Thoracic aorta (tissue), 2 donors: ENCODE results near the gene TEK. TPM values are rescaled to one million over a fixed set of nuclear protein-coding genes. Genes with fewer than 3 reads are reported as not detected.
A peak's percentile ranks its signal among the peaks of the same experiment; 100 is the strongest.

Experiments used
- ATAC-seq: fragments of 150-250 bp; one replicate; pipeline ENCODE4 v1.8.0; 2017; ENCODE audit warnings: low read depth; ENCODE audit not compliant: insufficient number of reproducible peaks, low FRiP score
- DNase-seq: peaks from one replicate; pipeline ENCODE4 v3.0.0-alpha.2; 2020; ENCODE audit warnings: low spot score
- H3K27ac ChIP-seq, 2 donors: fragments of 200-600 bp; sonication (generic); 1 replicate in 1 of 2; 2 replicates in 1 of 2; pipeline ENCODE4 v1.5.1; 2016; ENCODE audit warnings: mild to moderate bottlenecking in 2 of 2, moderate library complexity in 2 of 2
- H3K27me3 ChIP-seq: fragments of 200-600 bp; sonication (generic); replicated peaks from 2 replicates; pipeline ENCODE4 v1.6.0; 2016; ENCODE audit warnings: mild to moderate bottlenecking; ENCODE audit not compliant: insufficient read depth
- H3K36me3 ChIP-seq: fragments of 200-600 bp; sonication (generic); one replicate; pipeline ENCODE4 v1.5.1; 2016
- H3K4me1 ChIP-seq, 2 donors: fragments of 200-600 bp; sonication (generic); 1 replicate in 1 of 2; 2 replicates in 1 of 2; pipeline versions ENCODE4 v1.5.1 to v1.6.0; 2016; ENCODE audit warnings: low read depth in 2 of 2, mild to moderate bottlenecking in 1 of 2; ENCODE audit not compliant: control insufficient read depth in 1 of 2
- H3K4me3 ChIP-seq: fragments of 200-600 bp; sonication (generic); 2 replicates; pipeline ENCODE4 v1.5.1; 2016; ENCODE audit warnings: mild to moderate bottlenecking
- H3K9me3 ChIP-seq: fragments of 200-600 bp; sonication (generic); 2 replicates; pipeline ENCODE4 v1.5.1; 2016
- total RNA-seq, 2 donors: library from RNA; depleted of rRNA; stranded (reverse); fragments of >200 nt; gene quantifications; one replicate each; pipeline versions ENCODE4 v1.1.0 to v1.2.3, GENCODE V29; 2016
- TF ChIP-seq, protein P1 (sequence below): fragments of 200-600 bp; sonication (generic); IDR thresholded peaks from one replicate; pipeline ENCODE4 v1.5.1; 2019; ENCODE audit warnings: antibody characterized with exemption

The TEK gene
- total RNA-seq, 2 donors from 2014 or later = 8.4 to 14.9 TPM

- TF ChIP-seq, protein P1, sequence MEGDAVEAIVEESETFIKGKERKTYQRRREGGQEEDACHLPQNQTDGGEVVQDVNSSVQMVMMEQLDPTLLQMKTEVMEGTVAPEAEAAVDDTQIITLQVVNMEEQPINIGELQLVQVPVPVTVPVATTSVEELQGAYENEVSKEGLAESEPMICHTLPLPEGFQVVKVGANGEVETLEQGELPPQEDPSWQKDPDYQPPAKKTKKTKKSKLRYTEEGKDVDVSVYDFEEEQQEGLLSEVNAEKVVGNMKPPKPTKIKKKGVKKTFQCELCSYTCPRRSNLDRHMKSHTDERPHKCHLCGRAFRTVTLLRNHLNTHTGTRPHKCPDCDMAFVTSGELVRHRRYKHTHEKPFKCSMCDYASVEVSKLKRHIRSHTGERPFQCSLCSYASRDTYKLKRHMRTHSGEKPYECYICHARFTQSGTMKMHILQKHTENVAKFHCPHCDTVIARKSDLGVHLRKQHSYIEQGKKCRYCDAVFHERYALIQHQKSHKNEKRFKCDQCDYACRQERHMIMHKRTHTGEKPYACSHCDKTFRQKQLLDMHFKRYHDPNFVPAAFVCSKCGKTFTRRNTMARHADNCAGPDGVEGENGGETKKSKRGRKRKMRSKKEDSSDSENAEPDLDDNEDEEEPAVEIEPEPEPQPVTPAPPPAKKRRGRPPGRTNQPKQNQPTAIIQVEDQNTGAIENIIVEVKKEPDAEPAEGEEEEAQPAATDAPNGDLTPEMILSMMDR = no peak
- H3K9me3 ChIP-seq = no peaks in the 10 kb centered on the region
- no peaks in the 10 kb centered on the region for H3K36me3 ChIP-seq
- DNase-seq (no peak), ATAC-seq (no peak)
- H3K4me3 ChIP-seq = peak overlapping the region; percentile 11
- no peaks in the 10 kb centered on the region for H3K4me1 ChIP-seq
- H3K27ac ChIP-seq = no peak overlapping the region
- no peaks in the 10 kb centered on the region for H3K27me3 ChIP-seq
Measured at GRCh38 chr9:27109621-27110020, 596 bp downstream of the TEK start.

GRCh38 chr9:27110181-27110580 lies 1.2 kb downstream of the TEK start:
- DNase-seq (no peak), ATAC-seq (no peak)
- H3K27me3 ChIP-seq = no peaks in the 10 kb centered on the region
- H3K4me3 ChIP-seq = no peak overlapping the region
- no peak overlapping the region for H3K27ac ChIP-seq
- TF ChIP-seq, protein P1 = no peak
- no peaks in the 10 kb centered on the region for H3K4me1 ChIP-seq
- no peaks in the 10 kb centered on the region for H3K36me3 ChIP-seq
- H3K9me3 ChIP-seq = no peaks in the 10 kb centered on the region

DNA sequence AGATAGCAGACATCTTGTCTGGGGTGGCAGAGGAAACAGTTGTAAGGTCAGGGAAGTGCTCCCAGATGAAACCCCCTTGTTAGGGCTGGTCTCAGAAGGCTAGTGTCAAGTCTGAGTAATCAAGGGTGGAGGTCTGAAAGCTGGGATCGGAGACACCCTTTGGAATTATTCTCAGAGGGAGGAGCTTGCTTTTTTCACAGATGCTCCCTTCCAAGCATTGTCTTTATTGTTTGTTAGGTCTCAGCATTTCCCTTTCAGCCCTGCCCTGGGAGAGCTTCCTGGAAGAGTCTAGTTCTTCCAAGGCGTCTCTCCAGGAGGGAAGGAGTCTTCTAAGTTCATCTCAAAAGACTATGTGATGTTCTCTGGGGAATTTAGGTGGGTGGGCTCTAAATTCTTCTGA lies 3.2 kb downstream of the TEK start:
- no peaks in the 10 kb centered on the region for H3K9me3 ChIP-seq
- no peak overlapping the region for H3K4me3 ChIP-seq
- ATAC-seq (no peak), DNase-seq (no peak)
- TF ChIP-seq, protein P1 = no peak
- H3K27ac ChIP-seq = no peak overlapping the region
- no peaks in the 10 kb centered on the region for H3K27me3 ChIP-seq
- no peaks in the 10 kb centered on the region for H3K36me3 ChIP-seq
- no peaks in the 10 kb centered on the region for H3K4me1 ChIP-seq

- no peak overlapping the region for H3K27ac ChIP-seq
- TF ChIP-seq, protein P1 = no peak
- H3K27me3 ChIP-seq = no peaks in the 10 kb centered on the region
- H3K9me3 ChIP-seq = no peaks in the 10 kb centered on the region
- no peaks in the 10 kb centered on the region for H3K4me1 ChIP-seq
- ATAC-seq (peak; percentile 35), DNase-seq (no peak)
- H3K4me3 ChIP-seq = no peak overlapping the region
- H3K36me3 ChIP-seq = no peaks in the 10 kb centered on the region
Measured at GRCh38 chr9:27117489-27118135, 8.6 kb downstream of the TEK start.

DNA sequence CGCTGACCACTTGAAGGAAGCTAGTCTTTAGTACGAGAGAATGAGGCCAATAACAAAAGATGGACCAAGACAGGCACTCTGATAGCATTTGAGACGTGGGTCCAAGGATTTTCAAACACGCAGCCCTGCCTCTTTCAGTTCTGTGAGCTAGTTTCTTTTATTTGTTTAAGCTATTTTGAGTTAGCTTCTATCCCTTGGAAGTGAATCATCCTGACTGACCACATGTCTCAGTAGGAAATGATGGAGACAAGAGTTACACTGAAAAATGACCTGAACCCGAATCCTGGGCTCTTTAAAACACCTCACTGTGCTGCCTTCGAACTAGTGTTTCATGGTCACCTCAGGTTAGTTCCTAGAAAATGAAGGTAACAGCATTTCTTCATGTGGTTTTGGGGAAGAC lies 9.9 kb downstream of the TEK start:
- no peaks in the 10 kb centered on the region for H3K27me3 ChIP-seq
- H3K36me3 ChIP-seq = no peaks in the 10 kb centered on the region
- DNase-seq (no peak), ATAC-seq (no peak)
- no peak overlapping the region for H3K4me3 ChIP-seq
- no peaks in the 10 kb centered on the region for H3K9me3 ChIP-seq
- H3K4me1 ChIP-seq = no peaks in the 10 kb centered on the region
- TF ChIP-seq, protein P1 = no peak
- H3K27ac ChIP-seq = no peak overlapping the region
